GM12875 (cell line): ENCODE measurements around the gene CFAP97D1.

ENCODE experiments used
- H3K4me3 ChIP-seq: one replicate; pipeline ENCODE4 v1.5.1; 2011; ENCODE audit warnings: low read depth, low read length, control low read depth
- CTCF ChIP-seq: IDR thresholded peaks from 2 replicates; pipeline ENCODE4 v1.5.1; 2011; ENCODE audit warnings: low read depth, mild to moderate bottlenecking, control low read depth, inconsistent platforms, low read length, moderate library complexity, borderline replicate concordance; ENCODE audit not compliant: insufficient read depth

CFAP97D1 gene

GRCh38 chr17:43757171-43757660, 23.0 kb upstream of the CFAP97D1 start:
- H3K4me3 ChIP-seq, result no peak overlapping the region
- TF ChIP-seq CTCF, result no peak

- TF ChIP-seq CTCF, result no peak
- no peak overlapping the region for H3K4me3 ChIP-seq
These were observed 22.1 kb upstream of the CFAP97D1 start for GRCh38 chr17:43758086-43758485.

- H3K4me3 ChIP-seq, result no peak within 1 kb of the TSS
- no peak for TF ChIP-seq CTCF
These were observed 21.6 kb upstream of the CFAP97D1 start, which contains the start of gene SOST for GRCh38 chr17:43758497-43759174. Gene SOST (minus strand): TSS chr17:43758791. CDS start chr17:43758741, 50 bp downstream.

GRCh38 chr17:43759836-43760235, 20.4 kb upstream of the CFAP97D1 start:
- TF ChIP-seq CTCF, result no peak
- no peak overlapping the region for H3K4me3 ChIP-seq

GRCh38 chr17:43760254-43760852, 19.9 kb upstream of the CFAP97D1 start:
- TF ChIP-seq CTCF, result peak; percentile 93
- H3K4me3 ChIP-seq, result no peak overlapping the region

- TF ChIP-seq CTCF, result peak; percentile 62
- no peak overlapping the region for H3K4me3 ChIP-seq
These were observed 13.7 kb upstream of the CFAP97D1 start for GRCh38 chr17:43766413-43767052.

GRCh38 chr17:43767053-43767712, 13.1 kb upstream of the CFAP97D1 start:
- no peak for TF ChIP-seq CTCF
- H3K4me3 ChIP-seq, result no peak overlapping the region
